ENCODE measurements around the gene ALDH1L1.

DNA sequence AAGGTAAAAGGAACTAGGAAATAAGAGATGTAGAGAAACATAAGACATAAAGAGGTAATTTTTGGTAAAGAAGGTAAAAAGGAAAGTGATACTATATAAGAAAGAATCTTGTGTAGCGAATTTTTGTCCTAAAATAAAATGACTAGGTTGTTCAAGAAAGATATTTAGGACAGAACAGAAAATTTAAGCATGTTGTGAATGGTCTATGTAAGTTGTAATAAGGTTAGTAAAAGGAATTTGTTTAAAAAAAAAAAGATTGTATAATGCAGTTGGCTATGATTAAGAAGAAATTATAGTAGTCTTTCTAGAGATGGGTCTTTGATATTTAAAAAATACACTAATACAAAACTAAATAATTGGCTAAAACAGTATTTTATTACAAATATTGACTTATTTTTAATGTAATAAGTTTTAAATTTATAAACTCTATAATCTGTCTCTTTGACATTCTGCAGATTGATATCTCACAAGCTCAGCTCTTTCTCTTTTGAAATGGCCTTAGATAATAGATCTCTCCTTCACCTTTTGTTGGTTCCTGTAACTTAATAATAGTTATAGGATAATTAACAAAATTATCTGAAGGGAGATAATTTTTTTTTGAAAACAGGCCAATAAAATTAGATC is 92.7 kb downstream of the ALDH1L1 start:
- TF ChIP-seq, protein P1, sequence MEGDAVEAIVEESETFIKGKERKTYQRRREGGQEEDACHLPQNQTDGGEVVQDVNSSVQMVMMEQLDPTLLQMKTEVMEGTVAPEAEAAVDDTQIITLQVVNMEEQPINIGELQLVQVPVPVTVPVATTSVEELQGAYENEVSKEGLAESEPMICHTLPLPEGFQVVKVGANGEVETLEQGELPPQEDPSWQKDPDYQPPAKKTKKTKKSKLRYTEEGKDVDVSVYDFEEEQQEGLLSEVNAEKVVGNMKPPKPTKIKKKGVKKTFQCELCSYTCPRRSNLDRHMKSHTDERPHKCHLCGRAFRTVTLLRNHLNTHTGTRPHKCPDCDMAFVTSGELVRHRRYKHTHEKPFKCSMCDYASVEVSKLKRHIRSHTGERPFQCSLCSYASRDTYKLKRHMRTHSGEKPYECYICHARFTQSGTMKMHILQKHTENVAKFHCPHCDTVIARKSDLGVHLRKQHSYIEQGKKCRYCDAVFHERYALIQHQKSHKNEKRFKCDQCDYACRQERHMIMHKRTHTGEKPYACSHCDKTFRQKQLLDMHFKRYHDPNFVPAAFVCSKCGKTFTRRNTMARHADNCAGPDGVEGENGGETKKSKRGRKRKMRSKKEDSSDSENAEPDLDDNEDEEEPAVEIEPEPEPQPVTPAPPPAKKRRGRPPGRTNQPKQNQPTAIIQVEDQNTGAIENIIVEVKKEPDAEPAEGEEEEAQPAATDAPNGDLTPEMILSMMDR (IDR thresholded peaks at IDR 0.05; ENCODE audit: insufficient read depth, low read length, poor library complexity, severe bottlenecking): no peak
- no peak for TF ChIP-seq EZH2phosphoT487 (conservative IDR thresholded peaks at IDR 0.05; ENCODE audit: low read length)

All from SU-DHL-6 (cell line).